Endothelial cell (in vitro differentiated cells): ENCODE data around the gene TBX5. TPM values are rescaled to one million over a fixed set of nuclear protein-coding genes. Genes with fewer than 3 reads are reported as not detected.
A peak's percentile ranks its signal among the peaks of the same experiment; 100 is the strongest.

ENCODE experiments used
- DNase-seq: peaks from one replicate; pipeline ENCODE4 v3.0.0; 2021; ENCODE audit warnings: low spot score
- H3K27ac Mint-ChIP-seq: one replicate; pipeline ENCODE4 v1.8.0; 2021; ENCODE audit warnings: mixed read lengths, inconsistent platforms; ENCODE audit not compliant: unreplicated experiment
- H3K27me3 Mint-ChIP-seq: one replicate; pipeline ENCODE4 v1.8.0; 2021; ENCODE audit warnings: mild to moderate bottlenecking, moderate library complexity, mixed read lengths, inconsistent platforms; ENCODE audit not compliant: unreplicated experiment
- H3K36me3 Mint-ChIP-seq: one replicate; pipeline ENCODE4 v1.8.0; 2021; ENCODE audit warnings: mild to moderate bottlenecking, low read depth, mixed read lengths, inconsistent platforms; ENCODE audit not compliant: unreplicated experiment
- H3K4me1 Mint-ChIP-seq: one replicate; pipeline ENCODE4 v1.8.0; 2021; ENCODE audit warnings: mild to moderate bottlenecking, mixed read lengths, inconsistent platforms; ENCODE audit not compliant: unreplicated experiment
- H3K4me3 Mint-ChIP-seq: one replicate; pipeline ENCODE4 v1.8.0; 2021; ENCODE audit warnings: mild to moderate bottlenecking, mixed read lengths, inconsistent platforms; ENCODE audit not compliant: unreplicated experiment
- H3K9me3 Mint-ChIP-seq: one replicate; pipeline ENCODE4 v1.8.0; 2021; ENCODE audit warnings: mixed read lengths, inconsistent platforms; ENCODE audit not compliant: unreplicated experiment
- total RNA-seq: library from RNA; stranded (reverse); fragmentation: NEBNext Ultra II Directional; extraction: Animal tissue kit (Norgen Biotek cat#: 25700); gene quantifications from one replicate; pipeline ENCODE4 v1.2.1, GENCODE V29; 2021; ENCODE audit not compliant: unreplicated experiment
- TF ChIP-seq, protein P1 (sequence below): fragments of 200-600 bp; sonication (generic); IDR thresholded peaks from one replicate; pipeline ENCODE4 v1.5.0; 2021; ENCODE audit warnings: antibody characterized with exemption; ENCODE audit not compliant: unreplicated experiment

TBX5 gene
- total RNA-seq, 1 donor from 2014 or later = 0.38 TPM

DNA sequence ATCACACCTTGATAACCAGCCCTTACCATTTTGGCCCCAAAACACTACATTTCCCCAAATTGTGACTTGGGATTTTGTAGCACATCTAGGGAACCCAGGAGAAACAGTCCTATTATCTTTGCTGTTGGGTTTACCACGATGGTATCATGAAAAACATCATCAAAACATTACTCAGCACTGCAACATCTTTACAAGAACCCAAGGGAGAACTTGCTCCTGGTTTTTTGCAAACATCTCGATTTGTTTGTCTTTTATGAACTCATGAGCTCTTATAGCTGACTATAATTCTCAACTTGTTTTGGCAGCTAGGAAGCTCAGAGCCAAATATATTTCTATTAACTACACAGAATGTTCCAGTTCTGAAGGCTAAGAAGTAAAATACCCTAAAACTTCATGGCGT, 65.7 kb downstream of the TBX5 start:
- Mint-ChIP-seq H3K36me3 (no peaks in the 10 kb centered on the region), H3K4me1 (peaks cover 6% of the 10 kb centered on the region), H3K27ac (no peak overlapping the region), H3K4me3 (no peak overlapping the region), H3K27me3 (no peaks in the 10 kb centered on the region), H3K9me3 (no peaks in the 10 kb centered on the region)
- TF ChIP-seq, protein P1, sequence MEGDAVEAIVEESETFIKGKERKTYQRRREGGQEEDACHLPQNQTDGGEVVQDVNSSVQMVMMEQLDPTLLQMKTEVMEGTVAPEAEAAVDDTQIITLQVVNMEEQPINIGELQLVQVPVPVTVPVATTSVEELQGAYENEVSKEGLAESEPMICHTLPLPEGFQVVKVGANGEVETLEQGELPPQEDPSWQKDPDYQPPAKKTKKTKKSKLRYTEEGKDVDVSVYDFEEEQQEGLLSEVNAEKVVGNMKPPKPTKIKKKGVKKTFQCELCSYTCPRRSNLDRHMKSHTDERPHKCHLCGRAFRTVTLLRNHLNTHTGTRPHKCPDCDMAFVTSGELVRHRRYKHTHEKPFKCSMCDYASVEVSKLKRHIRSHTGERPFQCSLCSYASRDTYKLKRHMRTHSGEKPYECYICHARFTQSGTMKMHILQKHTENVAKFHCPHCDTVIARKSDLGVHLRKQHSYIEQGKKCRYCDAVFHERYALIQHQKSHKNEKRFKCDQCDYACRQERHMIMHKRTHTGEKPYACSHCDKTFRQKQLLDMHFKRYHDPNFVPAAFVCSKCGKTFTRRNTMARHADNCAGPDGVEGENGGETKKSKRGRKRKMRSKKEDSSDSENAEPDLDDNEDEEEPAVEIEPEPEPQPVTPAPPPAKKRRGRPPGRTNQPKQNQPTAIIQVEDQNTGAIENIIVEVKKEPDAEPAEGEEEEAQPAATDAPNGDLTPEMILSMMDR = no peak
- no peak for DNase-seq

GRCh38 chr12:114339626-114340025, 66.3 kb downstream of the TBX5 start:
- Mint-ChIP-seq H3K27me3 (no peaks in the 10 kb centered on the region), H3K9me3 (no peaks in the 10 kb centered on the region), H3K4me1 (peaks cover 10% of the 10 kb centered on the region), H3K27ac (no peak overlapping the region), H3K36me3 (no peaks in the 10 kb centered on the region), H3K4me3 (no peak overlapping the region)
- DNase-seq = no peak
- TF ChIP-seq, protein P1 = no peak

DNA sequence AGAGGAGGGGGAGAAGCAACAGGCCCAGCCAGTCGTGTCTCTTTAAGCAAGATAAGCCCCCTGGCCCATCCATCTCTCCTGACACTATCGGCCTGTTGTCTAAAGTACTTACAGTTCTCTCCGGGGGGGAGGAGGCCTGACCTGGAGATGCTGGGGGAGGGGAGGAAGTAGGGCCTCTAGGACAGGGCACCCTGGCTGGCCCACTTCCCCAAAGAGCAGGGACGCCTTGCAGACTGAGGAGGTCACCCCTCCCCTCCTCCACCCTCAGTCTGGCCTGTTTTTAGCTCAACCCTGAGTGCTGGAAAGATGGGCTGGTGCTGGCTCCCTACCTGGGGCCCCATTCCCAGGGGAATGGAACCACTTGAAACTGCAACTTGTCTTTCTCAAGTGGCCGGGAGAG, 70.3 kb downstream of the TBX5 start:
- TF ChIP-seq, protein P1 = no peak
- Mint-ChIP-seq H3K9me3 (no peaks in the 10 kb centered on the region), H3K27me3 (no peaks in the 10 kb centered on the region), H3K4me3 (no peak overlapping the region), H3K27ac (peak overlapping the region; percentile 45), H3K4me1 (peaks cover 14% of the 10 kb centered on the region), H3K36me3 (no peaks in the 10 kb centered on the region)
- no peak for DNase-seq

- no peaks in the 10 kb centered on the region for H3K36me3 Mint-ChIP-seq
- H3K27me3 Mint-ChIP-seq = peaks cover 1% of the 10 kb centered on the region
- H3K4me1 Mint-ChIP-seq = peaks cover 14% of the 10 kb centered on the region
- H3K27ac Mint-ChIP-seq = no peak overlapping the region
- TF ChIP-seq, protein P1 = no peak
- H3K4me3 Mint-ChIP-seq = no peak overlapping the region
- H3K9me3 Mint-ChIP-seq = no peaks in the 10 kb centered on the region
- no peak for DNase-seq
These were observed 71.5 kb downstream of the TBX5 start for GRCh38 chr12:114334395-114334794.

GRCh38 chr12:114328292-114328691, 77.7 kb downstream of the TBX5 start:
- Mint-ChIP-seq H3K4me3 (no peak overlapping the region), H3K36me3 (no peaks in the 10 kb centered on the region), H3K27me3 (peaks cover 1% of the 10 kb centered on the region), H3K9me3 (no peaks in the 10 kb centered on the region), H3K27ac (no peak overlapping the region), H3K4me1 (peaks cover 7% of the 10 kb centered on the region)
- no peak for DNase-seq
- TF ChIP-seq, protein P1 = no peak
